T-cell (primary cell): ENCODE data around the gene CCDC175. TPM values are rescaled to one million over a fixed set of nuclear protein-coding genes. Genes with fewer than 3 reads are reported as not detected.

Experiments used
- ATAC-seq, 4 experiments: fragments of 200-7000 bp in 3 of 4; fragments of 150-1000 bp in 1 of 4; cut with Tn5 transposase; replicated peaks in 1 of 4; 1 replicate in 3 of 4; 2 replicates in 1 of 4; pipeline ENCODE4 v1.10.0; 2021; ENCODE audit warnings: moderate library complexity in 3 of 4, mild to moderate bottlenecking in 2 of 4, moderate number of reproducible peaks in 1 of 4
- CTCF ChIA-PET, 2 donors: fragments of 300-600 bp; sonication (Branson Sonifier 250); formaldehyde crosslinking; loops; one replicate each; lab custom pipeline; 2022; ENCODE audit warnings: antibody characterized with exemption in 2 of 2; lab: Charles Lee
- POLR2A ChIA-PET, 2 donors: fragments of 300-600 bp; sonication (Branson Sonifier 250); formaldehyde crosslinking; loops; one replicate each; lab custom pipeline; 2022; ENCODE audit warnings: antibody characterized with exemption in 2 of 2; lab: Charles Lee
- DNase-seq, 35 experiments: peaks; one replicate each; pipeline versions ENCODE4 v3.0.0 to v3.0.0-alpha.2; 2013 to 2023
- H3K27ac ChIP-seq: one replicate; pipeline ENCODE4 v1.5.1; 2013; ENCODE audit warnings: low read length
- H3K27me3 ChIP-seq, 2 experiments: replicated peaks in 1 of 2; 1 replicate in 1 of 2; 2 replicates in 1 of 2; pipeline versions ENCODE4 v1.6.1 to v1.7.0; 2013; ENCODE audit warnings: low read length in 1 of 2, mixed read lengths in 1 of 2; ENCODE audit not compliant: control insufficient read depth in 2 of 2, insufficient read depth in 2 of 2; ENCODE audit errors: extremely low read depth in 1 of 2
- H3K36me3 ChIP-seq, 2 donors: 1 replicate in 1 of 2; 2 replicates in 1 of 2; pipeline versions ENCODE4 v1.6.1 to v1.7.0; 2013; ENCODE audit warnings: low read length in 1 of 2; ENCODE audit not compliant: control insufficient read depth in 2 of 2, insufficient read depth in 1 of 2; ENCODE audit errors: extremely low read depth in 1 of 2
- H3K4me1 ChIP-seq, 2 experiments: 1 replicate in 1 of 2; 2 replicates in 1 of 2; pipeline versions ENCODE4 v1.6.1 to v1.7.0; 2013; ENCODE audit warnings: low read length in 2 of 2, mixed read lengths in 1 of 2; ENCODE audit not compliant: insufficient read depth in 2 of 2, control insufficient read depth in 1 of 2; ENCODE audit errors: extremely low read depth in 1 of 2
- H3K4me3 ChIP-seq, 2 donors: 1 replicate in 1 of 2; 2 replicates in 1 of 2; pipeline versions ENCODE4 v1.5.1 to v1.7.0; 2013; ENCODE audit warnings: mild to moderate bottlenecking in 2 of 2, low read length in 1 of 2, moderate library complexity in 1 of 2; ENCODE audit not compliant: control insufficient read depth in 1 of 2; ENCODE audit errors: extremely low read depth in 1 of 2
- H3K9me3 ChIP-seq: 2 replicates; pipeline ENCODE4 v1.7.0; 2013
- H3K27ac Mint-ChIP-seq, 2 donors: one replicate each; pipeline ENCODE4 v1.8.0; 2020 to 2021; ENCODE audit warnings: mild to moderate bottlenecking in 2 of 2, mixed read lengths in 2 of 2
- H3K27me3 Mint-ChIP-seq, 2 donors: one replicate each; pipeline ENCODE4 v1.8.0; 2021 to 2022; ENCODE audit warnings: mixed read lengths in 2 of 2
- H3K36me3 Mint-ChIP-seq: one replicate; pipeline ENCODE4 v1.8.0; 2021; ENCODE audit warnings: mixed read lengths
- H3K4me1 Mint-ChIP-seq, 3 donors: one replicate each; pipeline ENCODE4 v1.8.0; 2020 to 2022; ENCODE audit warnings: mixed read lengths in 3 of 3, mild to moderate bottlenecking in 1 of 3
- H3K4me3 Mint-ChIP-seq, 3 donors: one replicate each; pipeline ENCODE4 v1.8.0; 2020 to 2022; ENCODE audit warnings: mild to moderate bottlenecking in 3 of 3, mixed read lengths in 3 of 3, moderate library complexity in 3 of 3
- H3K9me3 Mint-ChIP-seq, 3 donors: one replicate each; pipeline ENCODE4 v1.8.0; 2020 to 2022; ENCODE audit warnings: mixed read lengths in 3 of 3
- WGBS: methylation state at CpG from one replicate; pipeline ENCODE4 v1.1.5; 2013; ENCODE audit warnings: missing lambda C conversion rate; ENCODE audit not compliant: insufficient coverage; 5-methylcytosine and 5-hydroxymethylcytosine counted together
- total RNA-seq, 35 experiments: library from RNA in 6 of 35; stranded (reverse) in 6 of 35; fragments of 120-200 nt in 1 of 35; gene quantifications; one replicate each; pipeline versions ENCODE4 v1.2.1 to v1.2.4 and lab custom pipeline; 2013 to 2026

CCDC175 gene
- total RNA-seq, 5 donors from 2014 or later (not counting 1 experiment from before 2014, with no cell fraction given): not detected

DNA sequence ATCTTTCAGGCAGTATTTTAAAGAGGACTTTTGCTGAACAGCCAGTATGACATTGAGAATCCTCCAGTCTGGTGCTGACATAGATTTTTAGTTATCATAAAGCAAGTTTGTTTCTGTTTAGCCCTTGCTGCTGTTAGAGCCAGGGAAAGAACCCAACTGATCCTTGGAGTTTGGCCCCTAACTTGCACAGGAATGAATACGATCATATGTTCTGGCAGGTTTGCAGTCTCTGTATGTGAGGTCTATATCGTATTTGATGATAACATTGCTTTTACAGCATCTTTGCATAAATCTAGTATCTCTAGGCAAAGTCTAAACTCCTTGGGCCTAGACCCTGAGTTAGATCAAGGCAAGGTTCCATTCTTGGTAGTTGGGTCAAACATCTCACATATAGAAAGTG, 4.3 kb upstream of the CCDC175 start:
- no peak overlapping the region for H3K27ac Mint-ChIP-seq
- no CpG with 5 or more reads among the region's 2 CpGs for WGBS
- POLR2A ChIA-PET: no interaction called here

DNA sequence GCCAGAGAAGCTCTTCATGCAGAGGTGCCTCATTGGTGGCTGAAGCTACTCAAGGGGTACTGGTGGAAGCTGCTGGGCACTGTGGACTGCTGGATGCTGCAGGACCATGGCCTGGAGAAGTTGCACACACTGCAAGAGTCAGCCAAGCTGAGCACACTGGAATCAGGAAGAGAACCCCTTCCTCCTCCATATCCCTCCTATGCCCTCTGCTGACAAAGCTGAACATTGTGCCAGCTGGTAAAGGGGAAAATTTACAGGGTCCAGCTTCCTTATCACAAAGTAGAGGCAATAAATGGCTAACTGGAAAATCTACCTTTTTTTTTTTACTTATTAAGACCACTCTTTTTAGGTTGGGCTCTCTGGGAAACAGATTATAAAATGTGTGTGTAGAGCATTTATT, 6.5 kb downstream of the CCDC175 start:
- Mint-ChIP-seq H3K27me3 (peaks cover 16 to 24% of the 10 kb centered on the region in 2 donors), H3K4me3 (no peak overlapping the region), H3K4me1 (no peaks in the 10 kb centered on the region), H3K27ac (no peak overlapping the region), H3K36me3 (no peaks in the 10 kb centered on the region), H3K9me3 (no peaks in the 10 kb centered on the region)
- DNase-seq: no peak
- Histone ChIP-seq H3K27me3 (peaks cover 0 to 3% of the 10 kb centered on the region in 2 experiments), H3K4me3 (no peak overlapping the region), H3K9me3 (no peaks in the 10 kb centered on the region), H3K27ac (no peak overlapping the region), H3K36me3 (no peaks in the 10 kb centered on the region), H3K4me1 (no peaks in the 10 kb centered on the region)
- ATAC-seq: no peak
- POLR2A ChIA-PET: no interaction called here
- CTCF ChIA-PET: interaction anchor here in 1 of 2 donors (0.6 kb wide), 1 partner anchor 400 kb away, joined by 5 read pairs; no protein-coding TSS in a partner anchor

More for the DNA sequence above, 4.3 kb upstream of the CCDC175 start:
- ATAC-seq (no peak), DNase-seq (no peak)
- H3K27me3 Mint-ChIP-seq: peaks cover 16 to 19% of the 10 kb centered on the region in 2 donors
- Histone ChIP-seq H3K4me1 (peaks cover 0 to 12% of the 10 kb centered on the region in 2 experiments), H3K27me3 (peaks cover 0 to 22% of the 10 kb centered on the region in 2 experiments), H3K27ac (no peak overlapping the region), H3K4me3 (no peak overlapping the region), H3K36me3 (no peaks in the 10 kb centered on the region), H3K9me3 (no peaks in the 10 kb centered on the region)
- H3K36me3 Mint-ChIP-seq: no peaks in the 10 kb centered on the region
- peaks cover 11 to 14% (median 14%) of the 10 kb centered on the region in 3 donors for H3K4me1 Mint-ChIP-seq
- no peak overlapping the region for H3K4me3 Mint-ChIP-seq
- CTCF ChIA-PET: interaction anchor here in 1 of 2 donors (0.6 kb wide), 1 partner anchor 525 kb away, joined by 7 read pairs; no protein-coding TSS in a partner anchor
- no peaks in the 10 kb centered on the region for H3K9me3 Mint-ChIP-seq

DNA sequence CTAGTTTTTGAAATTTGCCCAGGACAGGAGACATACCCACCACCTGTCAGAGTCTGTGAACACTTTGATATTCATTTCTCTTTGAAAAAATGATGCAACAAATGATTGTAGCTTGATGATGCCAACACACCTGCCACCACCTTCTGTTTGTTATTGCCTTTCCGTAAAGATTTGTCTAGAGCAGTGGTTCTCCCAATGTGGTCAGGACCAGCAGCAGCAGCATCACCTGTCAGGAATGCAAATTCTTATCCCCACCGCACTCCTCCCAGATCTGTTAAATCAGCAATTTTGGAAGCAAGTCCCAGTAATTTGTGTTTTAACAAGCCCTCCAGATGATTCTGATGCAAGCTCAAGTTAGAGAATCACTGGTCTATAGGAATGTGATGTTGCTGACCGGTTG, 9.9 kb downstream of the CCDC175 start:
- H3K4me3 ChIP-seq: no peak overlapping the region
- H3K27me3 ChIP-seq: peaks cover 0 to 3% of the 10 kb centered on the region in 2 experiments
- DNase-seq: no peak
- no peak overlapping the region for H3K4me3 Mint-ChIP-seq
- ChIA-PET POLR2A (no interaction called here), CTCF (interaction anchor here in 1 of 2 donors (1.1 to 1.4 kb wide), 2 partner anchors 10 to 11 kb away, joined by 3 to 5 read pairs; partner anchors contain the start of gene CCDC175)
- no peaks in the 10 kb centered on the region for H3K9me3 ChIP-seq
- H3K4me1 Mint-ChIP-seq: no peaks in the 10 kb centered on the region
- no peaks in the 10 kb centered on the region for H3K9me3 Mint-ChIP-seq
- no peaks in the 10 kb centered on the region for H3K4me1 ChIP-seq
- no peak for ATAC-seq
- no CpG with 5 or more reads among the region's 3 CpGs for WGBS
- H3K27ac ChIP-seq: no peak overlapping the region
- no peaks in the 10 kb centered on the region for H3K36me3 Mint-ChIP-seq
- no peaks in the 10 kb centered on the region for H3K36me3 ChIP-seq
- peaks cover 23 to 35% of the 10 kb centered on the region in 2 donors for H3K27me3 Mint-ChIP-seq
- no peak overlapping the region for H3K27ac Mint-ChIP-seq

DNA sequence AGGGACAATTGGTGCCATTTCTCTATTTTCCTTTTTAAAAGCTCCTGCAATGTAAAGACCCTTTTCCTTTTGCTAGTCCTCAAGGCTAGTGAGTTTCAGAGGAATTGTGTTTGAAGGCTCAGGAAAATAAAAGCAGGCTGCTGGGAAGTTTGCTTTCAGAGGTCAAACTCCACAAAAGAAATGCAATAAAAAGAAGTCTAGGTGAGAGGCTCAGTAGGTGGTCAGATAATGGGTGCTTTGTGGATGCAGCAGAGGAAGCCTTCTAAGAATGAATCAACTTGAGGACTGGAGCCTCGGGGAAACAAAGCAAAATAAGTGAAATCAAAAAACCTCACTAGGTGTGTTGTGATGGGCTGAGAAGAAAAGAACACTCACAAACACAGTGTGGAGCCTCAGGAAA, 10.3 kb downstream of the CCDC175 start:
- Mint-ChIP-seq H3K4me1 (no peaks in the 10 kb centered on the region), H3K36me3 (no peaks in the 10 kb centered on the region), H3K27me3 (peaks cover 23 to 30% of the 10 kb centered on the region in 2 donors), H3K27ac (no peak overlapping the region), H3K9me3 (no peaks in the 10 kb centered on the region), H3K4me3 (no peak overlapping the region)
- H3K9me3 ChIP-seq: no peaks in the 10 kb centered on the region
- ChIA-PET POLR2A (no interaction called here), CTCF (interaction anchor here in 1 of 2 donors (1.4 kb wide), 1 partner anchor 10 kb away, joined by 5 read pairs; the partner anchor contains the start of gene CCDC175)
- WGBS: no CpG with 5 or more reads among the region's 1 CpG
- no peak overlapping the region for H3K27ac ChIP-seq
- no peak overlapping the region for H3K4me3 ChIP-seq
- ATAC-seq (no peak), DNase-seq (no peak)
- H3K36me3 ChIP-seq: no peaks in the 10 kb centered on the region
- H3K27me3 ChIP-seq: peaks cover 0 to 3% of the 10 kb centered on the region in 2 experiments
- no peaks in the 10 kb centered on the region for H3K4me1 ChIP-seq

DNA sequence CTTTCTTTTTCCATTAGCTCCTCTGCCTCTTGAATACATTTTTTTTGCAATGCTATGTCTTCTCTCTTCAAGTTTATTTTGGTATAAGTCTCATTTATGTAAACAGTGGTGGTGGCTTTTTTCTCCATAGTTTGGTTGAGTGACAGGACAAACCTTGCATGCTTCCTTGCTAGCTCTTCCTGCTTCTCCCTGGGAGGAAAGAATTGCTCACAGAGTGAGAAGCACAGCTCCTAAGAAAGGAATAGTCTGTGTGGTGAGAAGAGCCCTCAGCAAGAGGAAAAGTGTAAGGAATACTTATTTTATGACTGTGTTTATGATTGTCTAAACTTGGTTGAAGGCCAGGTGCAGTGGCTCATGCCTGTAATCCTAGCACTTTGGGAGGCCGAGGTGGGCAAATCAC, 11.5 kb downstream of the CCDC175 start:
- ATAC-seq (no peak), DNase-seq (no peak)
- H3K4me1 ChIP-seq: no peaks in the 10 kb centered on the region
- H3K27me3 ChIP-seq: peaks cover 0 to 3% of the 10 kb centered on the region in 2 experiments
- Mint-ChIP-seq H3K27ac (no peak overlapping the region), H3K9me3 (no peaks in the 10 kb centered on the region), H3K4me1 (no peaks in the 10 kb centered on the region), H3K36me3 (no peaks in the 10 kb centered on the region), H3K27me3 (peaks cover 23 to 25% of the 10 kb centered on the region in 2 donors), H3K4me3 (no peak overlapping the region)
- H3K4me3 ChIP-seq: no peak overlapping the region
- 50% methylated on average over 1 of the region's 1 CpG for WGBS
- H3K9me3 ChIP-seq: no peaks in the 10 kb centered on the region
- ChIA-PET POLR2A (no interaction called here), CTCF (interaction anchor here in 1 of 2 donors (1.4 kb wide), 1 partner anchor 12 kb away, joined by 5 read pairs; the partner anchor contains the start of gene CCDC175)
- no peak overlapping the region for H3K27ac ChIP-seq
- H3K36me3 ChIP-seq: no peaks in the 10 kb centered on the region

DNA sequence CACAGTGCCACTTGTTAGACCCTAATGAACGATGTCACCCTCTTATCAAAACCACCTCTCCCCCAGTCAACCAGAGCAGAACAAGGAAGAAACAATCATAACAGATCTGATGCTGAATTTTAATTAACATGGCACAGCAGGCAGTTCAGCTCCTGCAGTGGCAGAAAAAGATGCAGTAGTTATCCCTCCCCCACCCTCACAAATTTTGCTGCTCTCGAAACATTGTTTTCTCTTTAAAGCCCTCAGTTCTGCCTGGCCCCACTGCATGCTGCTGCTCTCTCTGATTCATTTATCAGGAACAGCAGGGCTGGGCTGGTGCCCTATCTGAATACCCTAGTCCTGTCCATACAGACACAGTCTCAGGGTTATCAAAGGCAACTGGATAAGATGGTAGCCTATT, 12.2 kb downstream of the CCDC175 start:
- no peak overlapping the region for H3K27ac ChIP-seq
- Mint-ChIP-seq H3K36me3 (no peaks in the 10 kb centered on the region), H3K27ac (no peak overlapping the region), H3K4me1 (no peaks in the 10 kb centered on the region), H3K27me3 (peaks cover 23 to 25% of the 10 kb centered on the region in 2 donors), H3K9me3 (no peaks in the 10 kb centered on the region), H3K4me3 (no peak overlapping the region)
- no peak for DNase-seq
- no peaks in the 10 kb centered on the region for H3K9me3 ChIP-seq
- no peaks in the 10 kb centered on the region for H3K4me1 ChIP-seq
- CTCF ChIA-PET: no interaction called here
- ATAC-seq: no peak
- peaks cover 0 to 3% of the 10 kb centered on the region in 2 experiments for H3K27me3 ChIP-seq
- H3K4me3 ChIP-seq: no peak overlapping the region
- POLR2A ChIA-PET: no interaction called here
- no peaks in the 10 kb centered on the region for H3K36me3 ChIP-seq
- WGBS: 42% methylated on average over 2 of the region's 2 CpGs
